GM20000 (cell line): ENCODE data around the gene PRIM1.
A peak's percentile ranks its signal among the peaks of the same experiment; 100 is the strongest.

Source experiments
- DNase-seq: peaks from one replicate; pipeline ENCODE4 v3.0.0; 2012; ENCODE audit warnings: low spot score
- CTCF ChIP-seq: IDR thresholded peaks from 2 replicates; pipeline ENCODE4 v1.5.1; 2012; ENCODE audit warnings: mild to moderate bottlenecking, control low read depth; ENCODE audit errors: extremely low read depth, missing control alignments

PRIM1 gene

GRCh38 chr12:56769868-56770267 is 17.7 kb upstream of the PRIM1 start:
- no peak for TF ChIP-seq CTCF

DNA sequence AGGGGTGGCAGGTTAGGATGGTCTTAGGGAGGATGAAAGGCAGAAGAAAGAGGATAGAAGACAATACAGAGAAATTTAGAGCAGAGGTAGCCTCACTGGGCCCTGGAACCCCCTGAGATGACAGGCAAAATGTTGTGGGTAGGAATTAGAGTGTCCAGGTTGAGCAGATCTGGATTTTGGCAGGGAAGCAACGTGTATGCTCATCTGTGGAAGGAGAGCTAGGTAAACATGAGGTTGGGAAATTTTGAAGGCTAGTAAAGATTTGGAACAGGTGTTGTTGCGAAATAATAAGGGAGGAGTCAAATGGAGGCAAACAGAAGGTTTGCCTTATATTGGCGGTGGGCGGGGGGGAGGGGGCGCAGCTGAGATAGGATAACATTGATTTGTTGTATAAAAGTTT is 16.3 kb upstream of the PRIM1 start:
- TF ChIP-seq CTCF = no peak
- no peak for DNase-seq

More at GRCh38 chr12:56769868-56770267, 17.7 kb upstream of the PRIM1 start:
- no peak for DNase-seq

DNA sequence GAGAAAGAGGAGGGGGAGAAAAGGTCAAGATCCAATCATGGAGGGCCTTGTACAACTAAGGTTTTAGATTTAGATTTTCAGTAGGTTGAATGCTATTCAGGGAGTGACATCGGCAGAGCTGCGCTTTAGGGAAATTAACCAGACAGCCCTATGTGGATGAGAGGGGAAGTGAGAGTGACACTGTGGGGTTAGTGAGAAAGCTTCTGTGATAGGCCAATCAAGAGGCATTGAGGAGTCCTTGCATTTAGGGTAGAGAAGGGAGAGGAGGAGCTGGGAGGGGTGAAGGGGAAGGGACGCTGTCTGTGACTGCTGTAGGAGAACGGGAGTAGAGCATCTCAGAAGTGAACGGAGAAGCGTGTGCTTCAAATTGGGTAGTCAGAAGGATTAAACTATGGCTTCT is 14.4 kb upstream of the PRIM1 start:
- no peak for TF ChIP-seq CTCF
- peak; percentile 76 for DNase-seq

GRCh38 chr12:56763753-56764657 is 11.9 kb upstream of the PRIM1 start:
- no peak for DNase-seq
- TF ChIP-seq CTCF = no peak

DNA sequence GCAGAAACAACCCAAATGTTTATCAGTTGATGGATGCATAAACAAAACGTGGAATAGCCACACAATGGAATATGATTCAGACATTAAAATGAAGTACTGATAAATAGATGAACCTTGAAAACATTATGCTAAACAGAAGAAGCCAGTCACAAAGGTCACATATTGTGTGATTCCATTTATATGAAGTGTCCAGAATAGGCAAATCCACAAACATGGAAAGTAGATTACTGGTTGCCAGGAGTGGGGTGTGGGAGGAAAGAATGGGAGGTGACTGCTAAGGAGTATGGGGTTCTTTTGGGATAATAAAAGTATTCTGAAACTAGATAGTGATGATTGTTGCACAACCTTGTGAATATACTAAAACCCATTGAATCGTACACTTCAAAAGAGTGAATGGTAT is 9.7 kb upstream of the PRIM1 start:
- TF ChIP-seq CTCF = no peak
- DNase-seq = no peak

- no peak for TF ChIP-seq CTCF
Observed at GRCh38 chr12:56760460-56760859, 8.3 kb upstream of the PRIM1 start.

DNA sequence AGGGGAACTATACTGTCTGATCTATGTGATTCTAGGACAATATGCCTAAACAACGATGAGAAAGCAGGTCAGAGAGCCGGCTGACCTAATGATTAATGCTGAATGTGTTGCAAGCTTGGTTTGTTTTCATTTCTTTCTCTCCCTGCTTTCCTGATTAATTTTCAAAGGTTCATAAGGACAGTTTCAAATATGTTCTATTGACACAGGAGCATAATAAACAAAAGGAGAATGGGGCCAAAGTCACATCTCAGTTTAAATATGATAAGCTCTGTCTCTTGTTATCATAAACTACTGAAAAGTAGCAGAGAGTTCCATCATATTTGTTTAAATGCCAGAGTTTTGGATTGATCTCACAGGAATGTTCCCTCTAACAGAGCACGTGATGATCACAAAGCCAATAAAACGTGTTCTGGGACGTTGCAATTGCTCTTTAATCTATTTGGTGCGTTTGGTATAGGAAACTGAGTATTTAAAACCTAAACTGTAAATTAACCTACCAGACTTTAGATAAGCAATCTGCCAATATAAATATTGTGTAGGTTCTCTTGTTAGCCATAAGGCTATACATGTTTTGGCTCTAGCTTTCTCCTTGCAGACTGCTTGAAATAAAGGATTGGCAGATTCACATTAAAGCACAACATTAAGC is 7.3 kb upstream of the PRIM1 start:
- no peak for DNase-seq

More at GRCh38 chr12:56760460-56760859, 8.3 kb upstream of the PRIM1 start:
- no peak for DNase-seq

More for the DNA sequence above, 7.3 kb upstream of the PRIM1 start:
- TF ChIP-seq CTCF = no peak
